Neutrophil (primary cell): ENCODE measurements around the gene ZNF618.
A peak's percentile ranks its signal among the peaks of the same experiment; 100 is the strongest.
"Not testable (repeated sequence)": the region's sequence is repeated elsewhere in the genome, so short reads cannot be mapped to it uniquely, and the experiment has no call there.

ENCODE experiments used
- H3K27ac ChIP-seq: fragments of 200-600 bp; sonication (generic); 2 replicates; pipeline ENCODE4 v1.5.1; 2016; ENCODE audit warnings: mild to moderate bottlenecking, moderate library complexity
- H3K27me3 ChIP-seq: fragments of 200-600 bp; sonication (generic); 2 replicates; pipeline ENCODE4 v1.6.0; 2016; ENCODE audit warnings: mild to moderate bottlenecking
- H3K36me3 ChIP-seq: fragments of 200-600 bp; sonication (generic); 2 replicates; pipeline ENCODE4 v1.5.1; 2017
- H3K4me1 ChIP-seq, 2 experiments: fragments of 200-600 bp in 1 of 2; sonication (generic) in 1 of 2; 1 replicate in 1 of 2; 2 replicates in 1 of 2; pipeline versions ENCODE4 v1.5.1 to v1.6.1; 2013 to 2016; ENCODE audit warnings: low read depth in 1 of 2, low read length in 1 of 2, mild to moderate bottlenecking in 1 of 2, moderate library complexity in 1 of 2; ENCODE audit not compliant: control insufficient read depth in 1 of 2, insufficient read depth in 1 of 2
- H3K4me3 ChIP-seq, 2 experiments: fragments of 200-600 bp in 1 of 2; sonication (generic) in 1 of 2; 1 replicate in 1 of 2; 2 replicates in 1 of 2; pipeline ENCODE4 v1.5.1; 2013 to 2016; ENCODE audit warnings: low read depth in 1 of 2, low read length in 1 of 2, mild to moderate bottlenecking in 1 of 2, moderate library complexity in 1 of 2
- H3K9me3 ChIP-seq: fragments of 200-600 bp; sonication (generic); 2 replicates; pipeline ENCODE4 v1.5.1; 2016
- CTCF ChIP-seq: fragments of 200-600 bp; sonication (generic); IDR thresholded peaks from 2 replicates; pipeline ENCODE4 v1.5.1; 2016; ENCODE audit warnings: antibody characterized with exemption

ZNF618 gene

GRCh38 chr9:114080773-114081440 is 204.8 kb downstream of the ZNF618 start:
- no peak overlapping the region for H3K4me3 ChIP-seq
- no peaks in the 10 kb centered on the region for H3K36me3 ChIP-seq
- H3K27me3 ChIP-seq, result peaks cover 10% of the 10 kb centered on the region
- no peaks in the 10 kb centered on the region for H3K4me1 ChIP-seq
- no peaks in the 10 kb centered on the region for H3K9me3 ChIP-seq
- no peak for TF ChIP-seq CTCF
- H3K27ac ChIP-seq, result no peak overlapping the region

DNA sequence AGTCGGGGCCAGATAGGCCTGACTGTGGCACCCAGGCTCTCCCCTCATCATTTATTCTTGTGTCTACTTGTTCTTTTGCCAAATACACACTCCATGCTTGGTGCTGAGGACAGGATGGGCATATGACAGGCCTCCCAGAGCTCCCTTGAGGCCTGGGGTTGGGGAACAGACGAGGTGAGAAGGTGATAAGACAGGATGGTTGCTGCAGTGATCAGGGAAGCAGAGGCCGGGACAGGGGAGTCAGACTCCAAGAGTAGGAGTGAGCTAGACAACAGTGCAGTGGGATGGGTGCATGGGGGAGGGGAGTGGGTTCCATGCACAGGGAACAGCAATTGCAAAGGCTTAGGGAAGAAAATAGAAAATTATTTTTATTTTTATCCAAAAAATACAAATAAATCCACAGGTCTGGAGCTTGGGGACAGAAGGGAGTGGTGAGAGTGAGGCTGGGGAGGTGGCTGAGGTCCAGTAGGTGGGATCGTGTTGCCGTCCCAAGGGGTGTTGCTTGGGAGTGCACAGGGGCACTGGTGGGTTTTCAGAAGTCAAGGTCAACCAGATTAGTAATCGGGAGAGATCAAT is 205.4 kb downstream of the ZNF618 start:
- no peak overlapping the region for H3K27ac ChIP-seq
- peaks cover 3% of the 10 kb centered on the region for H3K27me3 ChIP-seq
- H3K9me3 ChIP-seq, result no peaks in the 10 kb centered on the region
- no peak overlapping the region for H3K4me3 ChIP-seq
- TF ChIP-seq CTCF, result no peak
- H3K36me3 ChIP-seq, result no peaks in the 10 kb centered on the region
- no peaks in the 10 kb centered on the region for H3K4me1 ChIP-seq

- TF ChIP-seq CTCF, result peak; percentile 72
- no peak overlapping the region for H3K27ac ChIP-seq
- H3K27me3 ChIP-seq, result no peaks in the 10 kb centered on the region
- H3K4me1 ChIP-seq, result no peaks in the 10 kb centered on the region
- H3K36me3 ChIP-seq, result no peaks in the 10 kb centered on the region
- H3K9me3 ChIP-seq, result no peaks in the 10 kb centered on the region
- H3K4me3 ChIP-seq, result no peak overlapping the region
These were observed 206.1 kb downstream of the ZNF618 start for GRCh38 chr9:114082017-114082762.

- not testable (repeated sequence) for H3K27me3 ChIP-seq, H3K4me3 ChIP-seq, H3K27ac ChIP-seq, H3K9me3 ChIP-seq, H3K4me1 ChIP-seq, H3K36me3 ChIP-seq
These were observed 206.8 kb downstream of the ZNF618 start for GRCh38 chr9:114082763-114083412.

DNA sequence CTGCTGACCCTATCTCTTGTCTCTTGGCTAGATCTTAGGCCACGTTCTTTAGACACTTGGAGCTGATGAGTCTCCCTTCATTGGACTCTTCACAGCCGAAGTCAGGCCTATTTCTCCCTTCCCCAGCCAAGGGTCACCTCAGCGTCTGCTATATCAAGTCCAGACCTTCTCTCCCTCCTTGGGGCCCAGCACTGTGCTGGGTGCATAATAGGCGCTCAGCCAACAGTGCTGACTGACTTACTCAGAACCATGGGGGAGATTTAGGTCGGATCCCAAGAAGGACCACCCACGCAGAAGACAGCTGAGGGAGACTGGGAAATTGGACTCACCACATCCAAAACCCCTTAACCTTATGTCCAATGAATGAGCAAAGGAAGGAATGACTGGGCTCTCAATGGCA is 207.6 kb downstream of the ZNF618 start:
- Histone ChIP-seq H3K27me3 (no peaks in the 10 kb centered on the region), H3K4me1 (no peaks in the 10 kb centered on the region), H3K4me3 (no peak overlapping the region), H3K27ac (no peak overlapping the region), H3K36me3 (no peaks in the 10 kb centered on the region), H3K9me3 (no peaks in the 10 kb centered on the region)
- no peak for TF ChIP-seq CTCF
